Left forelimb (tissue), 1 donor: ENCODE data around the gene NLRP2B.
"Not testable (repeated sequence)": the region's sequence is repeated elsewhere in the genome, so short reads cannot be mapped to it uniquely, and the experiment has no call there.

ENCODE experiments used
- DNase-seq: peaks from one replicate; pipeline ENCODE4 v3.0.0-alpha.2; 2018; ENCODE audit warnings: low spot score

NLRP2B gene

GRCh38 chrX:57680160-57680559, at the start of gene NLRP2B:
Gene NLRP2B (minus strand): TSS chrX:57680260.
- DNase-seq = no peak

- not testable (repeated sequence) for DNase-seq
Measured at GRCh38 chrX:57725995-57726394, 45.9 kb upstream of the NLRP2B start.

- DNase-seq = no peak
Measured at GRCh38 chrX:57681341-57681740, 1.3 kb upstream of the NLRP2B start.

DNA sequence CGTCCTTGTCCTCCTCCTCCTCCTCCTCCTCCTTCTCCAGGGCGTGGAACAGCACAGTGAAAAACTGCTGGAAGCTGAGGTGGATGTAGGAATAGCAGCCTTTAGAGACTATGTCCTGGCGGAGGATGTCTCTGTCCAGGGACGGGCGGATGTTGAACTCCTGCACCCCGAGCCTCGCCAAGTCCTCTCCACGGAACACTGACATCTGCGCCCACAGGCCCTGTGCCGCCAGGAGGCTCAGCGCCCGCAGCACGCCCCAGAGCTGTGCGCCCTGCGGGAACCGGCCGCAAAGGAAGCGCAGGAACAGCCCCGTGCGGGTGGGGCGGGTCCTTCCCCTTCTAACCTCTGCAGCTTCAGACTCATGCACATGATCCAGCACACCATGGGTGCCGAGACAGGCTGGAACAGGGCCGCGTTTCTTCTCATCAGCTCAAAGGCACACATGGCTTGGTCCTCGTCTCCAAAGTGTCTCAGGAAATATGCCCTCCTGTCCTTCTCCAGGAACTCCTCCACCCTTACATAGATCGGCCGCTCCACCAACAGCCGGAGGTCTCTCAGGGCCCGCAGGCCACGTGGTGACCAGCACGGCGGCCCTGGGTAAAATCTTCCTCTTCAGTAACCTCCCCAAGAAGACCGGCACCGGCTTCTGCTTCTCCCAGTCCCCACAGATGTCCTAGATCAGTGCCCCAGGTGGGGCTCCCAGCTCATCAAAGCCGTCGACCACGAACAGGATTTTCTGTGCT, 1.2 kb downstream of the NLRP2B start:
- no peak for DNase-seq

DNA sequence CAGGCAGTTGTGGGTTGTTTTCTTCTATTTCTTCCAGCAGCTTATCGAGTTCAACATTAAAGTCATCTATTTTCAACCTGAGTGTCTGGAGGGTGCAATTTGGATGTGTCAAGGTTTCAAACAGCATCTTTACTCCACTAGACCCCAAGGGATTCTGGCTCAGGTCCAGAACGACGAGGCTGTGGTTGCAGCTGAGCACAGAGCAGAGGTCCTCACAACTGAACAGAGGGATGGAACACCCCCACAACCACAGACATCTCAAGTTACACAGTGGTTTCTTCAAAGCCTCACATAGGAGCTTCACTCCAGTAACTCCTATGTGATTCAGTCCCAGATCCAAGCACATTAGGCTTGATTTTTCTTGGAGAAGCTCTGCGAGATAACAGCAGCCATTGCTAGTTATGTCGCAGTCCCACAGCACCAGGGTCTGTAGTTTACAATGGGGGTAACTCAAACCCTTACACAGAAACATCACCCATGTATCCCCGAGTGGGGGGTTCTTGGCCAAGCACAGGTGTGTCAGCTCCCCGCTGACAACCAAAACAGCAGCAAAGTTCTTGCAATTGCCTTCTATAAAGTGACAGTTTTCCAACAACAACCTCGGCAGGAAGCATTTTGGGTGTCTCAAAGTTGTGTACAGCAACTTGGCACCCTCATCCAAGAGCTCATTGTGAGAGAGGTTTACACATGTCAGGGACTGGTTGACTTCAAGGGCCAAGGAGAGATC, 2.8 kb downstream of the NLRP2B start:
- DNase-seq = no peak

GRCh38 chrX:57675320-57675719, 4.7 kb downstream of the NLRP2B start:
- DNase-seq = no peak

- no peak for DNase-seq
Measured at GRCh38 chrX:57674861-57675260, 5.2 kb downstream of the NLRP2B start.

DNA sequence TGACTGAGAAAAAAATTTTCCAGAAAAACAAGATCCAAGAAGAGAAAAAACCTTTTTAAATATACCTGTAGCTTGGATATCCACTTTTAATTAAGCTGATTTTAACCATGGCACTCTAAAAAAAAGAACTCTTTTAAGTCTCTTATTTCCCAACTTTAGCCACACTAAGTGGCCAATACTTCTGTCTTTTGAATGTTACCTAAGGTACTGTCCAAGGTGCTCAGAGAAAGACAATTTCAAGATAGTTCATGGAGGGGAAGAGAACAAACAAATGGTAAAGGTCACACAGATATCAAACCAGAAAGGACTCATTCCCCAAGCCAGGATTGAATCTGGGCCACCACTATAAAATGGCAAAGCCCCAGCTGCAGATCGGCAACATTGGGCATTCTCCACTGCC, 10.1 kb downstream of the NLRP2B start:
- no peak for DNase-seq

- no peak for DNase-seq
Measured at GRCh38 chrX:57667010-57667409, 13.1 kb downstream of the NLRP2B start.

DNA sequence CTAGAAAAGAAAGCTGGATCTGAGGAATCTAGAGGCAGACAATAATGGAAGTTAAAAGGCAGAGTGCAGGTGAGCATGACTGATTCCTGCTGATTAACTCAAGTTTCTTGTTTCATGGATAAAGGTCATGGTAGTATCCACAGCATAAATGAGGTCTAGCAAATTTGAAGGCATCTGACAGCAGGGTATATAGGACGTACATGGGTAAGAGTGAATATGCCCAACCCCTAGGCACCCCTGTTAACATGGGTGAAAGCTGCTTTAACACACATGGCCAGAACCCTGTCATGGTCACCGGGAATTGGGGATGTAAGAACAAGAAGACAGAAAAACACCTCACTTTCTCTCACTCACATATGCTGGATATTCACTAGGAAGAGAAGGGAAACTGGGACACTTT, 25.0 kb downstream of the NLRP2B start:
- DNase-seq = no peak

GRCh38 chrX:57652705-57653104, 27.4 kb downstream of the NLRP2B start:
- no peak for DNase-seq

DNA sequence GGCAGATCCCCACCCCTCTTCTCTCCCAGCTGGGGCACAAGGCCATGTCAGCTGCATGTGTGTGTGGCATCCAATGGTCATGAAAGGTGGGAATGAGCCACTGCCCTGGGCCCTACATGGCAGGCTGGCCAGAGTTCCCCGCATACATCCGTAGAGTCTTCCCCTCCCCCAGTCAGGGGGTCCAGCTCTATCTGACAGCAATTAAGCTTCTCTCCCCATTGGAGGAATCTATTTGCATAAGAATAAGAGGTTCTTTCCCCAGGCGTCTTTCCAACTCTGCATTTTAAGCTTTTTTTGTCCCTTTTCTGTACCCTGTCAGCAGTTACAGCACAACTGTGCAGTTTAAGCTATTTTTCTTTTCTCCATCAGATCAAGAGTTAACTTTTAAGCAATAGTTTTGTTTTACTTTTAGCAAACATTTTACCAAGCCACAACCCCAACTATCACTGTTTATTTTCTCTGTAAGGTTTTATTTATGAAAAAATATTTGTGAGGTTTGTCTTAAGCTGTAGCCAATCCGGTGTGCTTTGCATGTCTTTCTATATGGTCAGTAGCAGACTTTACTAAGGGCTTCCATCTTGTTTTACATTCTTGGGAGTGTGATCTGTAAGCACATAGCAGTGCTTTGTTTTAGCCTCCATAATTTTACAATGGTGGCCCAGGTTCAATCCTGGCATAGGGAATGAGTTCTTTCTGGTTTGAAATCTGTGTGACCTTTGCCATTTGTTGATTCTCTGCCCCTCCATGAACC, 28.7 kb downstream of the NLRP2B start:
- no peak for DNase-seq

DNA sequence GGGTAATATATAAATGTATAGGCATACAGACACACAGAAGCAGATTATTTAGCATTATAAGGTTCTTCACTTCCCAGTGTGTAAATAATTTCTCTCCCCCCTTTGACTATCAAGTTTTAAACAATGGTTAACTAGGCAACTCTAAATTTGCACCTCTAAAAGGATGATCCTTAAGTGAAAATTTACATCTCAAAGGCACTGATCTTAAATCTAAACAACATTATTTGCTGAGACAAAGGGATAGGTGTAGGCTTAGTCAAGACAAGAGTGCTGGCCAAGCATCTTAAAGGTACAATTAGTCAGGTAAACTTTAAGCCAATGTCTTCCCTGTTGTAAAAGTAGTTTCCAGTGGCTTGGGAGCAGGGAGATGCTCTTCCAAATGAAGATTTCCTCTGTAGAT, 33.0 kb downstream of the NLRP2B start:
- DNase-seq = no peak

DNA sequence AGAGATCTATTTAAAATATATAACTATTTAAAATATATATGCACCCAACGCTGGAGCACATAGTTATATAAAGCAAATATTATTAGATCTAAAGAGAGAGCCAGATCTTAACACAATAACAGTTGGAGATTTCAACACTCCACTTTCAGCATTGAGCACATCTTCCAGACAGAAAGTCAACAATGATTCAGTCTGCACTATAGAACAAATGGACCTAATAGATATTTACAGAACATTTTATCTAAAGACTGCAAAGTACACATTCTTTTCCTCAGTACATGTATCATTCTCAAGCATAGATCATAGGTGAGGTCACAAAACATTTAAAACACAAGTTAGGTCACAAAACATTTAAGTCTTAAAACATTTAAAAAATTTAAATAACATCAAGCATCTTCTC, 36.4 kb downstream of the NLRP2B start:
- no peak for DNase-seq

- no peak for DNase-seq
Measured at GRCh38 chrX:57641338-57641737, 38.7 kb downstream of the NLRP2B start.

GRCh38 chrX:57640674-57641016, 39.4 kb downstream of the NLRP2B start:
- DNase-seq = no peak

GRCh38 chrX:57629438-57629837, 50.6 kb downstream of the NLRP2B start:
- not testable (repeated sequence) for DNase-seq
